Pancreas (tissue), 10 donors: ENCODE data around the gene ZNF599. TPM values are rescaled to one million over a fixed set of nuclear protein-coding genes. Genes with fewer than 3 reads are reported as not detected.

Source experiments
- ATAC-seq, 4 donors: fragments of 200-7000 bp; cut with Tn5 transposase; one replicate each; pipeline versions ENCODE4 v1.8.0 to v1.9.1; 2020; ENCODE audit warnings: mild to moderate bottlenecking in 4 of 4, moderate library complexity in 4 of 4
- DNase-seq, 6 donors: peaks; one replicate each; pipeline ENCODE4 v3.0.0-alpha.2; 2020
- FAIRE-seq: peaks from 2 replicates; lab custom pipeline; 2012; peaks lifted over from hg19 to GRCh38; lab: Jason Lieb, UNC
- H3K27ac ChIP-seq, 4 donors: fragments of 200-600 bp; sonication (generic); 1 replicate in 3 of 4; 2 replicates in 1 of 4; pipeline versions ENCODE4 v1.5.0 to v1.8.0; 2020
- H3K27me3 ChIP-seq, 4 donors: fragments of 200-600 bp; one replicate each; pipeline ENCODE4 v1.8.0; 2021
- H3K36me3 ChIP-seq, 3 donors: fragments of 200-600 bp; sonication (generic) in 1 of 3; one replicate each; pipeline versions ENCODE4 v1.5.0 to v1.8.0; 2020 to 2021
- H3K4me1 ChIP-seq, 3 donors: fragments of 200-600 bp; one replicate each; pipeline ENCODE4 v1.8.0; 2021
- H3K4me3 ChIP-seq, 4 donors: fragments of 200-600 bp; sonication (generic) in 2 of 4; one replicate each; pipeline versions ENCODE4 v1.5.0 to v1.8.0; 2020 to 2021
- H3K9me3 ChIP-seq, 4 donors: fragments of 200-600 bp; one replicate each; pipeline ENCODE4 v1.8.0; 2021
- CTCF ChIP-seq, 4 donors: fragments of 200-600 bp; sonication (generic) in 3 of 4; IDR thresholded peaks; one replicate each; pipeline versions ENCODE4 v1.5.0 to v1.8.0; 2021; ENCODE audit warnings: antibody characterized with exemption in 4 of 4
- WGBS, 2 donors: extraction: QIAGEN DNeasy Blood & Tissue Kit; methylation state at CpG; one replicate each; pipeline ENCODE4 v1.1.7; 2013; 5-methylcytosine and 5-hydroxymethylcytosine counted together
- intact Hi-C, 3 donors: fragments of 100-400 bp; cut with DNase I; formaldehyde crosslinking; loops; one replicate each; pipeline versions ENCODE4 v1.11.1 to v1.14.2; 2022
- polyA plus RNA-seq, 2 donors: library from polyadenylated mRNA; stranded (reverse); fragments of 200-250 nt; gene quantifications; one replicate each; pipeline ENCODE4 v1.2.3, GENCODE V29; 2013
- total RNA-seq, 6 donors: library from RNA; stranded (reverse); fragmentation: NEBNext Ultra II Directional in 4 of 6; extraction: Animal tissue kit (Norgen Biotek cat#: 25700) in 4 of 6; gene quantifications; one replicate each; pipeline versions ENCODE4 v1.2.1 to v1.2.4, GENCODE V29; 2021 to 2023
- donor health status: healthy with polysubstance abuse.
- donor health status: DM: no; HTN: no; CAD: no; lungs with moderate emphysema.
- donor health status: DM: no; HTN: no; CAD: no.
- donor health status: control.
- donor health status: control.
- donor health status: Bipolar disorder and iron deficiency.
- donor health status: DM: yes; HTN: yes; CAD: no.
- donor health status: DM: no; HTN: no; CAD: no.
- donor health status: DM: no; HTN: no; CAD: no.
- donor health status: DM: yes; HTN: yes; CAD: no.

Gene ZNF599
- total and polyA plus RNA-seq, 8 donors, result 2.2 to 6.8 (median 3.2) TPM

DNA sequence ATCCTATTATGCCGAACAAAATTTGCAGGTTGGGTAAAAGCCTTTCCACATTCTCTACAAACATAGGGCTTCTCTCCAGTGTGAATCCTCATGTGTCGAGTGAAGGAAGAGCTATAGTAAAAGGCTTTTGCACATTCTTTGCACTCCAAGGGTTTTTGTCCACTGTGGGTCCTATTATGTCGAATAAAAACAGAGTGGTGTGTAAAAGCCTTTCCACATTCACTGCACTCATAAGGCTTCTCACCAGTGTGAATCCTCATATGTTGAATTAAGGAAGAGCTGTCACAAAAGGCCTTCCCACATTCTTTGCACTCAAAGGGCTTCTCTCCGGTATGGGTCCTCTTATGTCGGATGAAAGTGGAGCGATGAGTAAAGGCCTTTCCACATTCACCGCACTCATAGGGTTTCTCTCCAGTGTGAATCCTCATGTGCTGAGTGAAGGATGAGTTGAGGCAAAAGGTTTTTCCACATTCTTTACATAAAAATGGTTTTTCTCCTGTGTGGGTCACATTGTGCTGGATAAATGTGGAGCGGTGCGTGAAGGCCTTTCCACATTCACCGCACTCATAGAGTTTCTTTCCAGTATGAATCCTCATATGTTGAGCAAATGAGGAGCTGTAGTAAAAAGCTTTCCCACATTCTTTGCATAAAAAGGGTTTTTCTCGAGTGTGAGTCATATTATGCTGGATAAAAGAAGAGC is 13.6 kb downstream of the ZNF599 start:
- no peak for DNase-seq
- TF ChIP-seq CTCF (IDR thresholded peaks at IDR 0.05), result no peak
- no peak for ATAC-seq
- H3K4me3 ChIP-seq, result no peak overlapping the region
- peaks cover 0 to 15% (median 1%) of the 10 kb centered on the region in 4 donors for H3K9me3 ChIP-seq
- H3K27ac ChIP-seq, result no peak overlapping the region
- WGBS, 2 donors, result 97 to 98% methylated on average over 11 of the region's 11 CpGs
- H3K4me1 ChIP-seq, result no peaks in the 10 kb centered on the region
- H3K27me3 ChIP-seq, result no peaks in the 10 kb centered on the region
- intact Hi-C loops, result no loop called here
- H3K36me3 ChIP-seq, result peaks cover 0 to 15% (median 4%) of the 10 kb centered on the region in 3 donors
- no peak for FAIRE-seq

GRCh38 chr19:34757441-34757840 is 15.6 kb downstream of the ZNF599 start:
- TF ChIP-seq CTCF (IDR thresholded peaks at IDR 0.05), result no peak
- no peak overlapping the region for H3K27ac ChIP-seq
- intact Hi-C loops, result no loop called here
- DNase-seq (no peak), FAIRE-seq (no peak), ATAC-seq (no peak)
- 94 to 96% methylated on average over 4 of the region's 4 CpGs for WGBS, 2 donors
- H3K36me3 ChIP-seq, result peaks cover 0 to 7% (median 4%) of the 10 kb centered on the region in 3 donors
- peaks cover 0 to 15% (median 1%) of the 10 kb centered on the region in 4 donors for H3K9me3 ChIP-seq
- no peaks in the 10 kb centered on the region for H3K4me1 ChIP-seq
- H3K27me3 ChIP-seq, result no peaks in the 10 kb centered on the region
- no peak overlapping the region for H3K4me3 ChIP-seq

DNA sequence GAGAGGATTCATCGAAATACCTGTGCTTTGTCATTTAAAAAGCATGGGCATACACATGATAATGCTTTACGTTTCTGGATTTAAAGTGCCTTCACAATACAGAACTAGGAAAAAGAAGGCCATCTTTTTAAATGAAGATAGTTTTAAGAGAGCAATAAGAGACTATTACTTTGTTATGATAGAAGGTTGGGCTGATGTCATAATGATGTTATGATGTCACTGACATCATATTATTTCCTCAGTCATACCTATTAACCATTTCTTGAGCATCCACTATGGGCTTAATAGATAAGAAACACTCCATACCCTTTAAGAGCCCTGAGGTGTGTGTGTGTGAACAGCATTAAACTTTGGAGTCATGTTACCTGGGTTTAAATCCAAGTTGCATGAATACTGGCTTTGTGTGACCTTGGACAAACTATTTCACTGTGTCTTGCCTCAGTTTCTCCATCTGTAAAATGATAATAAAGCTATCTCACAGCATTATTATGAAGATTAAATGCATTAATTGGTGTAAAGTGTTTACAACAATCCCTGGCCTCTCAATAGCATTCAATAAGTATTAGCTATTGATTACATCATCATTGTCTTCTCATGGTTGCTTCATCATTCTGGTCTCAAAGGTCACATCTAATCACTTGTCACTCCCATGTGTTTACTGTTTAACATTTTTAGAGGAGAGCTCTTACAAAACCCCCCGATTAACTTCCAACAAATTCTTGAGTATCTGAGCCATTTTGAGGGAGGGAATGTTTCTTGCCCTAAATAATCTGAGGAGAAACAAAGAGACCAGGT is 27.9 kb downstream of the ZNF599 start:
- FAIRE-seq (no peak), ATAC-seq (no peak), DNase-seq (no peak)
- H3K27ac ChIP-seq, result no peak overlapping the region
- H3K4me3 ChIP-seq, result no peak overlapping the region
- intact Hi-C loops, result loop anchor here in 2 of 3 donors (5.0 kb wide), 1 partner anchor 208 kb away; no protein-coding TSS in a partner anchor
- no peaks in the 10 kb centered on the region for H3K4me1 ChIP-seq
- H3K36me3 ChIP-seq, result peaks cover 3 to 17% (median 9%) of the 10 kb centered on the region in 3 donors
- H3K9me3 ChIP-seq, result peaks cover 0 to 1% (median 0%) of the 10 kb centered on the region in 4 donors
- 91 to 92% methylated on average over 3 of the region's 3 CpGs for WGBS, 2 donors
- TF ChIP-seq CTCF (IDR thresholded peaks at IDR 0.05), result no peak
- H3K27me3 ChIP-seq, result no peaks in the 10 kb centered on the region

DNA sequence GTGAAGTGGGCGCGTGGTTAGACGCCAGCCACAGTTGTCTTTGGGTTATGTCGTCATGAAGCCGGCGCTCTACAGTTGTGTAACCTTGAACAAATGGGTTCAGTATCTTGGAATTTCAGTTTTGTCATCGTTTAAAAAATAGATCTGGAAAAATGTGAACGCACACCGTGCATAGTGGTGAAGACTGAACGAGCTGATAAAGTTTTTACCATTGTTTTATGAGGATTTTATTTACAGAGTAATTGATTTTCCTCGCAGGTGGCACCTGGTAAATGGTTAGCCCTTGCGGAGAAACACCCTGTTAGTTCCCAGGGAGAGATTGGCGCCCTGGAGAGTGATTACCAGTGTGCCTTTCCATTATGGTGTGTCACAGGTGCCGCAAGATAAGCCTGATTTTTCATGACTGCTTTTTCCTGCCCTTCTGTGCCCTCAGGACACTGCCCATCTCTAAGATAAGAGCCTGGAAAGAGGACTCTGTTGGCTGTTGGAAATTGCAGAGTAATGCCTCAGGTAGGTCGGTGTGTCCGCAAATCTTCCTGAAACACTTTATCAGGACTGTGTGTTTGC is 38.4 kb downstream of the ZNF599 start:
- H3K9me3 ChIP-seq, result peaks cover 0 to 10% (median under 1%) of the 10 kb centered on the region in 4 donors
- FAIRE-seq, result no peak
- H3K27ac ChIP-seq, result peak overlapping the region; percentile 98 to 100 (median 100)
- H3K4me3 ChIP-seq, result peak overlapping the region; percentile 67 to 88 (median 76)
- 2% methylated on average over 16 of the region's 16 CpGs for WGBS, 2 donors
- peaks cover 0 to 18% (median 6%) of the 10 kb centered on the region in 3 donors for H3K4me1 ChIP-seq
- H3K36me3 ChIP-seq, result peaks cover 0 to 24% (median 14%) of the 10 kb centered on the region in 3 donors
- TF ChIP-seq CTCF (IDR thresholded peaks at IDR 0.05), result no peak
- ATAC-seq, result peak; percentile 52 to 70 (median 60)
- DNase-seq, result peak in 4 of 6 donors; percentile 57 to 83 (median 74)
- no peaks in the 10 kb centered on the region for H3K27me3 ChIP-seq
- intact Hi-C loops, result no loop called here
